A549 (cell line): Measurements from ENCODE around the gene PSMF1. TPM values are rescaled to one million over a fixed set of nuclear protein-coding genes. Genes with fewer than 3 reads are reported as not detected.

Source experiments
- ATAC-seq, 2 experiments: fragments of 200-7000 bp in 1 of 2; fragments of >200 bp in 1 of 2; cut with Nextera tagmentation in 1 of 2; cut with Tn5 transposase in 1 of 2; 3 replicates each; pipeline versions ENCODE4 v1.8.0 to v1.9.1; 2018 to 2020; ENCODE audit warnings: mild to moderate bottlenecking in 1 of 2, moderate library complexity in 1 of 2
- CTCF ChIA-PET: fragments of 300-600 bp; sonication (Branson Sonifier 250); formaldehyde crosslinking; extraction: SDS; loops from one replicate; lab custom pipeline; 2021; ENCODE audit warnings: antibody characterized with exemption, inconsistent platforms; lab: Yijun Ruan, JAX
- POLR2A ChIA-PET: fragments of 350-600 bp; formaldehyde crosslinking; extraction: SDS; loops from one replicate; lab custom pipeline; 2021; ENCODE audit warnings: antibody characterized with exemption, inconsistent platforms; lab: Yijun Ruan, JAX
- DNase-seq, 2 experiments: peaks; one replicate each; pipeline versions ENCODE4 v3.0.0 to v3.0.0-alpha.2; 2011 to 2016; ENCODE audit warnings: low read depth in 1 of 2, low spot score in 1 of 2
- FAIRE-seq: peaks from 2 replicates; lab custom pipeline; 2011; peaks lifted over from hg19 to GRCh38; lab: Jason Lieb, UNC
- H3K27ac ChIP-seq, 2 experiments: fragments of >200 bp; sonication (Bioruptor Twin); formaldehyde crosslinking; 3 replicates each; pipeline ENCODE4 v1.5.1; 2016 to 2017
- H3K4me1 ChIP-seq: fragments of >200 bp; sonication (Bioruptor Twin); formaldehyde crosslinking; 3 replicates; pipeline ENCODE4 v1.6.1; 2016
- H3K4me2 ChIP-seq: fragments of >200 bp; sonication (Bioruptor Twin); formaldehyde crosslinking; 3 replicates; pipeline ENCODE4 v1.6.1; 2016
- H3K4me3 ChIP-seq: fragments of >200 bp; sonication (Bioruptor Twin); formaldehyde crosslinking; 3 replicates; pipeline ENCODE4 v1.5.1; 2016
- H3K9me3 ChIP-seq: fragments of >200 bp; sonication (Bioruptor Twin); formaldehyde crosslinking; 3 replicates; pipeline ENCODE4 v1.6.1; 2016
- BHLHE40 ChIP-seq: IDR thresholded peaks from 2 replicates; pipeline ENCODE4 v1.6.1; 2012; ENCODE audit warnings: low read depth, low read length, inconsistent platforms
- CBX2 ChIP-seq: fragments of 200-600 bp; sonication (generic); IDR thresholded peaks from 2 replicates; pipeline ENCODE4 v1.6.1; 2016; ENCODE audit warnings: low read depth, mild to moderate bottlenecking, borderline replicate concordance
- E2F6 ChIP-seq: IDR thresholded peaks from 2 replicates; pipeline ENCODE4 v1.6.1; 2012; ENCODE audit warnings: low read depth, borderline replicate concordance
- EHMT2 ChIP-seq: fragments of 200-600 bp; sonication (generic); IDR thresholded peaks from 2 replicates; pipeline ENCODE4 v1.6.1; 2016; ENCODE audit warnings: antibody characterized with exemption, low read depth, mild to moderate bottlenecking, moderate library complexity
- EP300 ChIP-seq, 2 experiments: fragments of >200 bp; sonication (Bioruptor Twin); formaldehyde crosslinking; IDR thresholded peaks; 2 replicates in 1 of 2; 3 replicates in 1 of 2; pipeline ENCODE4 v1.6.1; 2016 to 2017
- FOSL2 ChIP-seq, 2 experiments: fragments of 450-650 bp in 1 of 2; fragments of >200 bp in 1 of 2; sonication (Bioruptor Twin) in 1 of 2; formaldehyde crosslinking; IDR thresholded peaks; 2 replicates each; pipeline versions ENCODE4 v1.5.0 to v1.6.1; 2016 to 2020; ENCODE audit warnings: mild to moderate bottlenecking in 1 of 2, moderate library complexity in 1 of 2
- HOXB13 ChIP-seq: fragments of 250-450 bp; sonication (Bioruptor Pico); IDR thresholded peaks from 2 replicates; pipeline ENCODE4 v1.5.0; 2020; ENCODE audit warnings: low read depth, mild to moderate bottlenecking, moderate library complexity
- JUN ChIP-seq, 2 experiments: fragments of >200 bp; sonication (Bioruptor Twin); formaldehyde crosslinking; IDR thresholded peaks; 2 replicates in 1 of 2; 3 replicates in 1 of 2; pipeline ENCODE4 v1.6.1; 2016 to 2017
- JUNB ChIP-seq: fragments of >200 bp; sonication (Bioruptor Twin); formaldehyde crosslinking; IDR thresholded peaks from 2 replicates; pipeline ENCODE4 v1.6.1; 2016
- KDM1A ChIP-seq: fragments of 200-600 bp; sonication (generic); IDR thresholded peaks from 2 replicates; pipeline ENCODE4 v1.6.1; 2016; ENCODE audit warnings: low read depth, mild to moderate bottlenecking
- NPAS2 ChIP-seq: fragments of 250-450 bp; sonication (Bioruptor Pico); IDR thresholded peaks from 2 replicates; pipeline ENCODE4 v1.8.0; 2022; ENCODE audit warnings: mild to moderate bottlenecking, moderate library complexity, borderline replicate concordance
- NR3C1 ChIP-seq: fragments of >200 bp; sonication (Bioruptor Twin); formaldehyde crosslinking; IDR thresholded peaks from 3 replicates; pipeline ENCODE4 v1.6.1; 2017
- PHF8 ChIP-seq: fragments of 200-600 bp; sonication (generic); IDR thresholded peaks from 2 replicates; pipeline ENCODE4 v1.6.1; 2016; ENCODE audit warnings: low read depth, mild to moderate bottlenecking, antibody characterized with exemption, moderate library complexity, borderline replicate concordance
- POLR2AphosphoS2 ChIP-seq: conservative IDR thresholded peaks from 2 replicates; pipeline ENCODE4 v1.6.1; 2012; ENCODE audit warnings: low read length, improper control_type of control experiment, inconsistent platforms
- RAD21 ChIP-seq, 2 experiments: fragments of >200 bp in 1 of 2; sonication (Bioruptor Twin) in 1 of 2; formaldehyde crosslinking in 1 of 2; IDR thresholded peaks in 1 of 2; conservative IDR thresholded peaks in 1 of 2; 2 replicates in 1 of 2; 3 replicates in 1 of 2; pipeline ENCODE4 v1.6.1; 2012 to 2018; ENCODE audit warnings: inconsistent platforms in 1 of 2
- RARB ChIP-seq: fragments of 250-450 bp; sonication (Bioruptor Pico); IDR thresholded peaks from 2 replicates; pipeline ENCODE4 v1.8.0; 2021; ENCODE audit warnings: mild to moderate bottlenecking, moderate library complexity
- TFCP2L1 ChIP-seq: fragments of 250-450 bp; sonication (Bioruptor Pico); IDR thresholded peaks from 2 replicates; pipeline ENCODE4 v1.5.0; 2021; ENCODE audit warnings: mild to moderate bottlenecking
- ZC3H11A ChIP-seq: fragments of 450-650 bp; IDR thresholded peaks from 2 replicates; pipeline ENCODE4 v1.6.1; 2014; ENCODE audit warnings: antibody characterized with exemption, mild to moderate bottlenecking
- WGBS: methylation state at CpG from one replicate; pipeline ENCODE4 v1.1.6; 2017; ENCODE audit errors: missing lambda C conversion rate; 5-methylcytosine and 5-hydroxymethylcytosine counted together
- polyA plus RNA-seq, 4 experiments: library from polyadenylated mRNA; depleted of rRNA in 3 of 4; stranded (reverse); fragments of >200 nt; fragmentation: RNase III in 1 of 4; extraction: RNeasy Plus Mini Kit Qiagen cat#74134 plus additional on column Dnase treatment in 1 of 4; gene quantifications; 2 replicates in 3 of 4; 3 replicates in 1 of 4; pipeline ENCODE4 v1.2.3, GENCODE V29; 2011 to 2017
- TF ChIP-seq, protein P1 (sequence below): IDR thresholded peaks from 2 replicates; pipeline ENCODE4 v1.6.1; 2012
- TF ChIP-seq, protein P2 (sequence below): fragments of 250-450 bp; sonication (Bioruptor Pico); IDR thresholded peaks from 2 replicates; pipeline ENCODE4 v1.5.0; 2020; ENCODE audit warnings: low read depth, mild to moderate bottlenecking, moderate library complexity
- TF ChIP-seq, protein P3 (sequence below): fragments of 150-350 bp; IDR thresholded peaks from 2 replicates; pipeline ENCODE4 v1.6.1; 2014; ENCODE audit warnings: low read depth, mild to moderate bottlenecking, low read length
- TF ChIP-seq, protein P4 (sequence below): fragments of 200-600 bp; sonication (generic); IDR thresholded peaks from 2 replicates; pipeline ENCODE4 v1.6.1; 2016; ENCODE audit warnings: antibody characterized with exemption, mild to moderate bottlenecking, moderate library complexity

The PSMF1 gene
- polyA plus RNA-seq, 2 of the 4 experiments (the other 2 are of a cell fraction): 123 to 157 TPM

GRCh38 chr20:1199964-1200363, 81.6 kb downstream of the PSMF1 start:
- H3K4me1 ChIP-seq: no peaks in the 10 kb centered on the region
- FAIRE-seq (no peak), ATAC-seq (no peak)
- POLR2A ChIA-PET: no interaction called here
- 88% methylated on average over 1 of the region's 1 CpG for WGBS
- CTCF ChIA-PET: interaction anchor here (0.6 to 3.2 kb wide), 5 partner anchors 9 to 382 kb away, joined by 3 to 9 read pairs (median 5); no protein-coding TSS in a partner anchor
- H3K4me2 ChIP-seq: no peak overlapping the region
- TF ChIP-seq FOSL2 (IDR thresholded peaks at IDR 0.05): no peak
- TF ChIP-seq FOSL2 (CRISPR knock-in tag; IDR thresholded peaks at IDR 0.05): no peak
- TF ChIP-seq JUN (IDR thresholded peaks at IDR 0.05): no peak
- TF ChIP-seq POLR2AphosphoS2: no peak
- no peak for TF ChIP-seq BHLHE40
- TF ChIP-seq ZC3H11A: no peak
- TF ChIP-seq TFCP2L1 (CRISPR knock-in tag): no peak
- no peak for TF ChIP-seq KDM1A
- no peak for TF ChIP-seq NPAS2
- no peak for TF ChIP-seq EP300 (IDR thresholded peaks at IDR 0.05)
- TF ChIP-seq, protein P1, sequence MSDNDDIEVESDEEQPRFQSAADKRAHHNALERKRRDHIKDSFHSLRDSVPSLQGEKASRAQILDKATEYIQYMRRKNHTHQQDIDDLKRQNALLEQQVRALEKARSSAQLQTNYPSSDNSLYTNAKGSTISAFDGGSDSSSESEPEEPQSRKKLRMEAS: no peak
- TF ChIP-seq CBX2: no peak
- TF ChIP-seq, protein P2, sequence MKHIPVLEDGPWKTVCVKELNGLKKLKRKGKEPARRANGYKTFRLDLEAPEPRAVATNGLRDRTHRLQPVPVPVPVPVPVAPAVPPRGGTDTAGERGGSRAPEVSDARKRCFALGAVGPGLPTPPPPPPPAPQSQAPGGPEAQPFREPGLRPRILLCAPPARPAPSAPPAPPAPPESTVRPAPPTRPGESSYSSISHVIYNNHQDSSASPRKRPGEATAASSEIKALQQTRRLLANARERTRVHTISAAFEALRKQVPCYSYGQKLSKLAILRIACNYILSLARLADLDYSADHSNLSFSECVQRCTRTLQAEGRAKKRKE (CRISPR knock-in tag): no peak
- TF ChIP-seq RARB (CRISPR knock-in tag): no peak
- TF ChIP-seq, all 56 proteins: peak for 0
- Histone ChIP-seq H3K27ac (no peak overlapping the region), H3K4me3 (no peak overlapping the region), H3K9me3 (peaks cover 5% of the 10 kb centered on the region; the same call in 2 of the 3 replicates)
- no peak for DNase-seq

DNA sequence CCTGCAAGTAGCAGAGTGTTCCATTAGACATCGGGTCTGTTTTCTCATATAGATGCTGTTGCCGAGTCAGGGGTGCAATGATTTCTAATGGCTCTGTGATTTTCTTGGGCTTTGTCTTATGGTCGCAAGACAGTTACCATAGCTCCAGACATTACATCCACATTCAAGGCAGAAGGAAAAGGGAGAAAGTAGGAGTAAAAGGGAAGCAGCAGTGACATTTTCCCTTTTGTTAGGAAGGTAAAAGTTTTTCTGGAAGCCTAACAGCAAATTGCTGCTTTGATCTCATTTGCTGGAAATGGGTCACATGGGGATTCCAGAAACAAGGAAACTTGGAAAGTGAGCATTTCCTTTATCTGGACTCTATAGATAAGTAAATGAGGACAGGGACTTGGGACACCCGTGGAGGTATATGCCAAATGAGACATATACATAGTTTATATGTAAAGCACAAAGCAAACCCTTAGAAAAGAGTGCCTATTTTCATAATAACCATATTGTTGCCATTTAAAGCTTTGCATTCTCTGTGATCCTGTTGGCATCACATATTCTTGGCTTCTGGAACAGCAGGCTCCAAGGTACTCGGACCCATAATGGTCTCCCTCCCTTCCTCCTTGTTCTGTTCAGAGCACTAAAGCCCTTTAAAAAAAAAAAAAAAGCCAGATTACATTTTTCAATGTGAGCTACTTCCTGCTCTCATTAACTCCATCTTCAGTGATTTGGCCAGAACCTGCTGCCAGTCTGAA, 84.5 kb downstream of the PSMF1 start, which contains the start of gene C20orf202:
C20orf202 (plus strand) TSS at position 693 of the 743 bp plus-strand sequence. CDS start 132 bp downstream, outside the sequence.
- TF ChIP-seq E2F6 (no peak), ZC3H11A (no peak), HOXB13 (CRISPR knock-in tag) (no peak), JUNB (no peak), CBX2 (no peak), RAD21 (conservative IDR thresholded peaks at IDR 0.05 in 1 of 2, IDR thresholded peaks at IDR 0.05 in 1 of 2) (no peak)
- TF ChIP-seq, protein P3, sequence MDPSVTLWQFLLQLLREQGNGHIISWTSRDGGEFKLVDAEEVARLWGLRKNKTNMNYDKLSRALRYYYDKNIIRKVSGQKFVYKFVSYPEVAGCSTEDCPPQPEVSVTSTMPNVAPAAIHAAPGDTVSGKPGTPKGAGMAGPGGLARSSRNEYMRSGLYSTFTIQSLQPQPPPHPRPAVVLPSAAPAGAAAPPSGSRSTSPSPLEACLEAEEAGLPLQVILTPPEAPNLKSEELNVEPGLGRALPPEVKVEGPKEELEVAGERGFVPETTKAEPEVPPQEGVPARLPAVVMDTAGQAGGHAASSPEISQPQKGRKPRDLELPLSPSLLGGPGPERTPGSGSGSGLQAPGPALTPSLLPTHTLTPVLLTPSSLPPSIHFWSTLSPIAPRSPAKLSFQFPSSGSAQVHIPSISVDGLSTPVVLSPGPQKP: no peak
- Histone ChIP-seq H3K4me2 (no peak within 1 kb of the TSS), H3K4me1 (no peaks in the 10 kb centered on the region), H3K27ac (no peak within 1 kb of the TSS), H3K4me3 (no peak within 1 kb of the TSS), H3K9me3 (no peaks in the 10 kb centered on the region)
- no peak for DNase-seq
- 53% methylated on average over 5 of the region's 5 CpGs for WGBS
- no peak for ATAC-seq
- POLR2A ChIA-PET: interaction anchor here (0.6 kb wide), 1 partner anchor 87 kb away, joined by 3 read pairs; no protein-coding TSS in a partner anchor
- no peak for FAIRE-seq
- CTCF ChIA-PET: interaction anchor here (0.7 to 2.7 kb wide), 2 partner anchors 10 to 435 kb away, joined by 4 to 11 read pairs; no protein-coding TSS in a partner anchor

DNA sequence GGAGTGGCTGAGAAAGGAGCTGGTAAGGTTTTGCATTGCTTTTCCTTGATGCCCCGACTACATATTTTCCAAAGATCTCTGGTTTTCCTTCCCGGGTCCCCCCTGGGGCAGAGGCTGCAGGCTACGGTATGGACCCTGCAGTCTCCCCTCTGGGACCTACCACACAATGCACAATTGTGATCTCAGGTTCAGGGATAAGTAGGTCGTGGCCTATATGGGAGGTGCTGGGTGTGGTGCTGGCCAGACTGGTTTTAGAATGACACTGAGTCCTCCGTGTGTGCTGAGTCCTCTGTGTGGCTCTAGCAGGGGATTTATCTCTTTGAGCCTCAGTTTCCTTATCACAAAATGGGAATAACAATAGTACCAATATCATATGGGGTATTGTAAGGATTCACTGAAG, 85.2 kb downstream of the PSMF1 start:
- WGBS: 21% methylated on average over 5 of the region's 5 CpGs
- H3K27ac ChIP-seq: no peak overlapping the region
- no peaks in the 10 kb centered on the region for H3K4me1 ChIP-seq
- no peaks in the 10 kb centered on the region for H3K9me3 ChIP-seq
- DNase-seq: no peak
- no peak for ATAC-seq
- no peak overlapping the region for H3K4me3 ChIP-seq
- ChIA-PET CTCF (interaction anchor here (0.7 to 3.6 kb wide), 4 partner anchors 9 to 434 kb away, joined by 3 to 21 read pairs (median 8); no protein-coding TSS in a partner anchor), POLR2A (interaction anchor here (0.6 kb wide), 1 partner anchor 88 kb away, joined by 3 read pairs; no protein-coding TSS in a partner anchor)
- no peak for FAIRE-seq
- no peak overlapping the region for H3K4me2 ChIP-seq
- TF ChIP-seq TFCP2L1 (CRISPR knock-in tag) (no peak), E2F6 (no peak), EHMT2 (no peak), PHF8 (no peak), NR3C1 (no peak)
- TF ChIP-seq, protein P4, sequence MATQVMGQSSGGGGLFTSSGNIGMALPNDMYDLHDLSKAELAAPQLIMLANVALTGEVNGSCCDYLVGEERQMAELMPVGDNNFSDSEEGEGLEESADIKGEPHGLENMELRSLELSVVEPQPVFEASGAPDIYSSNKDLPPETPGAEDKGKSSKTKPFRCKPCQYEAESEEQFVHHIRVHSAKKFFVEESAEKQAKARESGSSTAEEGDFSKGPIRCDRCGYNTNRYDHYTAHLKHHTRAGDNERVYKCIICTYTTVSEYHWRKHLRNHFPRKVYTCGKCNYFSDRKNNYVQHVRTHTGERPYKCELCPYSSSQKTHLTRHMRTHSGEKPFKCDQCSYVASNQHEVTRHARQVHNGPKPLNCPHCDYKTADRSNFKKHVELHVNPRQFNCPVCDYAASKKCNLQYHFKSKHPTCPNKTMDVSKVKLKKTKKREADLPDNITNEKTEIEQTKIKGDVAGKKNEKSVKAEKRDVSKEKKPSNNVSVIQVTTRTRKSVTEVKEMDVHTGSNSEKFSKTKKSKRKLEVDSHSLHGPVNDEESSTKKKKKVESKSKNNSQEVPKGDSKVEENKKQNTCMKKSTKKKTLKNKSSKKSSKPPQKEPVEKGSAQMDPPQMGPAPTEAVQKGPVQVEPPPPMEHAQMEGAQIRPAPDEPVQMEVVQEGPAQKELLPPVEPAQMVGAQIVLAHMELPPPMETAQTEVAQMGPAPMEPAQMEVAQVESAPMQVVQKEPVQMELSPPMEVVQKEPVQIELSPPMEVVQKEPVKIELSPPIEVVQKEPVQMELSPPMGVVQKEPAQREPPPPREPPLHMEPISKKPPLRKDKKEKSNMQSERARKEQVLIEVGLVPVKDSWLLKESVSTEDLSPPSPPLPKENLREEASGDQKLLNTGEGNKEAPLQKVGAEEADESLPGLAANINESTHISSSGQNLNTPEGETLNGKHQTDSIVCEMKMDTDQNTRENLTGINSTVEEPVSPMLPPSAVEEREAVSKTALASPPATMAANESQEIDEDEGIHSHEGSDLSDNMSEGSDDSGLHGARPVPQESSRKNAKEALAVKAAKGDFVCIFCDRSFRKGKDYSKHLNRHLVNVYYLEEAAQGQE: no peak
